Measurements from ENCODE around the gene EHD2. TPM values are rescaled to one million over a fixed set of nuclear protein-coding genes. Genes with fewer than 3 reads are reported as not detected.

The EHD2 gene
- total RNA-seq, 1 experiment from 2014 or later = 0.11 TPM

GRCh38 chr19:47757617-47758442 is 44.6 kb downstream of the EHD2 start:
- ChIA-PET POLR2A (ENCODE audit: unreplicated experiment) (interaction anchor here (0.7 kb wide), 1 partner anchor 9 kb away, joined by 4 read pairs; no protein-coding TSS in a partner anchor), CTCF (no interaction called here)
- Histone ChIP-seq H3K27ac (ENCODE audit: low read length) (no peak overlapping the region), H3F3A (ENCODE audit: low read length, unreplicated experiment) (no peaks in the 10 kb centered on the region), H3K36me3 (ENCODE audit: low read depth, low read length) (peaks cover 18% of the 10 kb centered on the region; the same call in 1 of the 2 replicates), H3K9me2 (replicated peaks; ENCODE audit: low read length) (no peaks in the 10 kb centered on the region), H3K79me2 (ENCODE audit: low read length) (no peaks in the 10 kb centered on the region), H3K9ac (ENCODE audit: low read length) (no peak overlapping the region), H3K4me3 (ENCODE audit: low read length) (no peak overlapping the region), H4K20me1 (ENCODE audit: low read length) (no peaks in the 10 kb centered on the region), H3K4me2 (ENCODE audit: low read length) (no peak overlapping the region), H3K27me3 (ENCODE audit: low read length) (no peaks in the 10 kb centered on the region), H3K9me3 (ENCODE audit: low read length) (no peaks in the 10 kb centered on the region), H2AFZ (ENCODE audit: low read length) (no peak overlapping the region), H3K4me1 (ENCODE audit: insufficient read depth, low read length) (no peaks in the 10 kb centered on the region)
- no peak for ATAC-seq
- intact Hi-C loops (cut with micrococcal nuclease) = no loop called here
- TF ChIP-seq EZH2phosphoT487 (IDR thresholded peaks at IDR 0.05; ENCODE audit: borderline replicate concordance, low read length) = no peak
- TF ChIP-seq CTCF (conservative IDR thresholded peaks at IDR 0.05; ENCODE audit: low read depth, low read length) = no peak
- TF ChIP-seq EZH2 (IDR thresholded peaks at IDR 0.05; ENCODE audit: low read length, unreplicated experiment) = no peak
- BruUV-seq (replicated peaks) = no TSS peak
- DNase-seq = no peak

GRCh38 chr19:47758443-47758804 is 45.2 kb downstream of the EHD2 start:
- H3K79me2 ChIP-seq (ENCODE audit: low read length) = no peaks in the 10 kb centered on the region
- no peak overlapping the region for H3K9ac ChIP-seq (ENCODE audit: low read length)
- DNase-seq = no peak
- H3K4me2 ChIP-seq (ENCODE audit: low read length) = no peak overlapping the region
- BruUV-seq (replicated peaks) = no TSS peak
- no peak for ATAC-seq
- no peaks in the 10 kb centered on the region for H3K9me3 ChIP-seq (ENCODE audit: low read length)
- H3K27ac ChIP-seq (ENCODE audit: low read length) = no peak overlapping the region
- no peaks in the 10 kb centered on the region for H3K4me1 ChIP-seq (ENCODE audit: insufficient read depth, low read length)
- intact Hi-C loops (cut with micrococcal nuclease) = no loop called here
- no peak overlapping the region for H3K4me3 ChIP-seq (ENCODE audit: low read length)
- H2AFZ ChIP-seq (ENCODE audit: low read length) = no peak overlapping the region
- ChIA-PET POLR2A (ENCODE audit: unreplicated experiment) (interaction anchor here (0.7 kb wide), 1 partner anchor 10 kb away, joined by 4 read pairs; no protein-coding TSS in a partner anchor), CTCF (no interaction called here)
- no peaks in the 10 kb centered on the region for H3F3A ChIP-seq (ENCODE audit: low read length, unreplicated experiment)
- peaks cover 16% of the 10 kb centered on the region; the same call in 1 of the 2 replicates for H3K36me3 ChIP-seq (ENCODE audit: low read depth, low read length)
- no peaks in the 10 kb centered on the region for H4K20me1 ChIP-seq (ENCODE audit: low read length)
- TF ChIP-seq EZH2phosphoT487 (IDR thresholded peaks at IDR 0.05; ENCODE audit: borderline replicate concordance, low read length) (no peak), CTCF (conservative IDR thresholded peaks at IDR 0.05; ENCODE audit: low read depth, low read length) (no peak), EZH2 (IDR thresholded peaks at IDR 0.05; ENCODE audit: low read length, unreplicated experiment) (no peak)
- no peaks in the 10 kb centered on the region for H3K27me3 ChIP-seq (ENCODE audit: low read length)
- no peaks in the 10 kb centered on the region for H3K9me2 ChIP-seq (replicated peaks; ENCODE audit: low read length)

- Histone ChIP-seq H3K9me3 (ENCODE audit: low read length) (no peaks in the 10 kb centered on the region), H3F3A (ENCODE audit: low read length, unreplicated experiment) (no peaks in the 10 kb centered on the region), H3K4me1 (ENCODE audit: insufficient read depth, low read length) (no peaks in the 10 kb centered on the region), H2AFZ (ENCODE audit: low read length) (no peak overlapping the region), H3K27ac (ENCODE audit: low read length) (no peak overlapping the region), H3K79me2 (ENCODE audit: low read length) (no peaks in the 10 kb centered on the region), H3K9me2 (replicated peaks; ENCODE audit: low read length) (no peaks in the 10 kb centered on the region), H3K4me2 (ENCODE audit: low read length) (no peak overlapping the region), H3K4me3 (ENCODE audit: low read length) (no peak overlapping the region), H4K20me1 (ENCODE audit: low read length) (no peaks in the 10 kb centered on the region), H3K27me3 (ENCODE audit: low read length) (no peaks in the 10 kb centered on the region), H3K9ac (ENCODE audit: low read length) (no peak overlapping the region), H3K36me3 (ENCODE audit: low read depth, low read length) (peaks cover 12% of the 10 kb centered on the region; the same call in 1 of the 2 replicates)
- intact Hi-C loops (cut with micrococcal nuclease) = no loop called here
- DNase-seq (no peak), ATAC-seq (no peak)
- no TSS peak for BruUV-seq (replicated peaks)
- POLR2A ChIA-PET (ENCODE audit: unreplicated experiment) = no interaction called here
- no peak for TF ChIP-seq CTCF (conservative IDR thresholded peaks at IDR 0.05; ENCODE audit: low read depth, low read length)
- TF ChIP-seq EZH2 (IDR thresholded peaks at IDR 0.05; ENCODE audit: low read length, unreplicated experiment) = no peak
- no peak for TF ChIP-seq EZH2phosphoT487 (IDR thresholded peaks at IDR 0.05; ENCODE audit: borderline replicate concordance, low read length)
- CTCF ChIA-PET = no interaction called here
Measured at GRCh38 chr19:47760632-47760999, 47.4 kb downstream of the EHD2 start.
